Ishikawa (cell line): ENCODE results near the gene TMCC1.

Source experiments
- TF ChIP-seq, protein P1 (sequence below): IDR thresholded peaks from 2 replicates; pipeline ENCODE4 v1.6.1; 2012; ENCODE audit warnings: low read depth, mild to moderate bottlenecking
- TF ChIP-seq, protein P2 (sequence below): IDR thresholded peaks from 2 replicates; pipeline ENCODE4 v1.6.1; 2012

DNA sequence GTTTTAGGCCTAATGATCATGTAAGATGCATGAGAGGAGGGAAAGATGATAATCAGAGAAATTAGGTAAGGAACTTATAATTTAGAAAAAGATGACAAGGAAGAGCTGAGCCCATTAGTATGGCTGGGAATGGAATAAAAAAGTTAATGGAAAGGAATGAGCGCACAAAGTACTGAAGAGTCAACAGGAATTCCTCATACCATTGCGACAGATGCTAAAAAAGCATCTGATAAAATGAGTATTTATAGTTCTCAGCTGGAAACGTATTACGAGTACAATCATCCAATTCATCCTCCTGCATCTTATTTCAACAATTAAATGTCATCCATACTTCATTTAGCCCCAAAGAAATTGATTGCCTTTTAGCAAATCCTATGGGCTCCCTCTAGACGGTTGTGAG is 58.9 kb downstream of the TMCC1 start:
- TF ChIP-seq, protein P1, sequence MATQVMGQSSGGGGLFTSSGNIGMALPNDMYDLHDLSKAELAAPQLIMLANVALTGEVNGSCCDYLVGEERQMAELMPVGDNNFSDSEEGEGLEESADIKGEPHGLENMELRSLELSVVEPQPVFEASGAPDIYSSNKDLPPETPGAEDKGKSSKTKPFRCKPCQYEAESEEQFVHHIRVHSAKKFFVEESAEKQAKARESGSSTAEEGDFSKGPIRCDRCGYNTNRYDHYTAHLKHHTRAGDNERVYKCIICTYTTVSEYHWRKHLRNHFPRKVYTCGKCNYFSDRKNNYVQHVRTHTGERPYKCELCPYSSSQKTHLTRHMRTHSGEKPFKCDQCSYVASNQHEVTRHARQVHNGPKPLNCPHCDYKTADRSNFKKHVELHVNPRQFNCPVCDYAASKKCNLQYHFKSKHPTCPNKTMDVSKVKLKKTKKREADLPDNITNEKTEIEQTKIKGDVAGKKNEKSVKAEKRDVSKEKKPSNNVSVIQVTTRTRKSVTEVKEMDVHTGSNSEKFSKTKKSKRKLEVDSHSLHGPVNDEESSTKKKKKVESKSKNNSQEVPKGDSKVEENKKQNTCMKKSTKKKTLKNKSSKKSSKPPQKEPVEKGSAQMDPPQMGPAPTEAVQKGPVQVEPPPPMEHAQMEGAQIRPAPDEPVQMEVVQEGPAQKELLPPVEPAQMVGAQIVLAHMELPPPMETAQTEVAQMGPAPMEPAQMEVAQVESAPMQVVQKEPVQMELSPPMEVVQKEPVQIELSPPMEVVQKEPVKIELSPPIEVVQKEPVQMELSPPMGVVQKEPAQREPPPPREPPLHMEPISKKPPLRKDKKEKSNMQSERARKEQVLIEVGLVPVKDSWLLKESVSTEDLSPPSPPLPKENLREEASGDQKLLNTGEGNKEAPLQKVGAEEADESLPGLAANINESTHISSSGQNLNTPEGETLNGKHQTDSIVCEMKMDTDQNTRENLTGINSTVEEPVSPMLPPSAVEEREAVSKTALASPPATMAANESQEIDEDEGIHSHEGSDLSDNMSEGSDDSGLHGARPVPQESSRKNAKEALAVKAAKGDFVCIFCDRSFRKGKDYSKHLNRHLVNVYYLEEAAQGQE: no peak
- TF ChIP-seq, protein P2, sequence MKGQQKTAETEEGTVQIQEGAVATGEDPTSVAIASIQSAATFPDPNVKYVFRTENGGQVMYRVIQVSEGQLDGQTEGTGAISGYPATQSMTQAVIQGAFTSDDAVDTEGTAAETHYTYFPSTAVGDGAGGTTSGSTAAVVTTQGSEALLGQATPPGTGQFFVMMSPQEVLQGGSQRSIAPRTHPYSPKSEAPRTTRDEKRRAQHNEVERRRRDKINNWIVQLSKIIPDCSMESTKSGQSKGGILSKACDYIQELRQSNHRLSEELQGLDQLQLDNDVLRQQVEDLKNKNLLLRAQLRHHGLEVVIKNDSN: no peak
